Heart right ventricle (tissue), 16 donors: ENCODE measurements around the gene XNDC1N. TPM values are rescaled to one million over a fixed set of nuclear protein-coding genes. Genes with fewer than 3 reads are reported as not detected.

ENCODE experiments used
- ATAC-seq, 8 donors: fragments of 200-7000 bp; cut with Tn5 transposase; one replicate each; pipeline ENCODE4 v1.9.1; 2020; ENCODE audit warnings: mild to moderate bottlenecking in 8 of 8, moderate library complexity in 8 of 8, moderate number of reproducible peaks in 1 of 8
- DNase-seq, 2 donors: peaks; one replicate each; pipeline ENCODE4 v3.0.0-alpha.2; 2020
- H3K27ac ChIP-seq, 10 donors: fragments of 200-600 bp; sonication (generic) in 2 of 10; one replicate each; pipeline versions ENCODE4 v1.5.0 to v1.8.0; 2020 to 2022; ENCODE audit warnings: mild to moderate bottlenecking in 3 of 10
- H3K27me3 ChIP-seq, 7 donors: fragments of 200-600 bp; one replicate each; pipeline ENCODE4 v1.8.0; 2021 to 2022; ENCODE audit warnings: mild to moderate bottlenecking in 2 of 7
- H3K36me3 ChIP-seq, 9 donors: fragments of 200-600 bp; sonication (generic) in 1 of 9; one replicate each; pipeline versions ENCODE4 v1.5.0 to v1.8.0; 2020 to 2022; ENCODE audit warnings: mild to moderate bottlenecking in 2 of 9
- H3K4me1 ChIP-seq, 9 donors: fragments of 200-600 bp; sonication (generic) in 1 of 9; one replicate each; pipeline versions ENCODE4 v1.5.0 to v1.8.0; 2020 to 2022; ENCODE audit warnings: mild to moderate bottlenecking in 4 of 9
- H3K4me3 ChIP-seq, 10 donors: fragments of 200-600 bp; sonication (generic) in 2 of 10; one replicate each; pipeline versions ENCODE4 v1.5.0 to v1.8.0; 2020 to 2022; ENCODE audit warnings: mild to moderate bottlenecking in 7 of 10, moderate library complexity in 2 of 10
- H3K9me3 ChIP-seq, 11 donors: fragments of 200-600 bp in 10 of 11; sonication (generic) in 2 of 11; one replicate each; pipeline versions ENCODE4 v1.5.0 to v1.8.0; 2013 to 2022; ENCODE audit warnings: mild to moderate bottlenecking in 2 of 11, control low read depth in 1 of 11, moderate library complexity in 1 of 11
- WGBS, 2 donors: extraction: QIAGEN DNeasy Blood & Tissue Kit; methylation state at CpG; one replicate each; pipeline ENCODE4 v1.1.7; 2013; ENCODE audit warnings: inconsistent platforms in 1 of 2; 5-methylcytosine and 5-hydroxymethylcytosine counted together
- intact Hi-C, 10 donors: fragments of 100-400 bp; cut with DNase I; formaldehyde crosslinking; loops; one replicate each; pipeline versions ENCODE4 v1.11.1 to v1.14.2; 2022
- polyA plus RNA-seq, 2 donors: library from polyadenylated mRNA; stranded (reverse); fragments of 200-250 nt; gene quantifications; one replicate each; pipeline ENCODE4 v1.2.3, GENCODE V29; 2013
- total RNA-seq, 10 donors: library from RNA; stranded (reverse); fragmentation: NEBNext Ultra II Directional in 3 of 10; extraction: Animal tissue kit (Norgen Biotek cat#: 25700) in 3 of 10; gene quantifications; one replicate each; pipeline versions ENCODE4 v1.2.1 to v1.2.4, GENCODE V29; 2021 to 2023
- TF ChIP-seq, protein P1 (sequence below), 9 donors: fragments of 200-600 bp; sonication (generic) in 2 of 9; IDR thresholded peaks; one replicate each; pipeline versions ENCODE4 v1.5.0 to v1.8.0; 2021 to 2022; ENCODE audit warnings: antibody characterized with exemption in 9 of 9, mild to moderate bottlenecking in 5 of 9, moderate library complexity in 1 of 9
- donor health status: Arrhythmogenic right ventricular cardiomyopathy.
- donor health status: ischemic (EF 13 %, LVEDD 7.1; RV severe dilation, severe dysfunction).
- donor health status: healthy with polysubstance abuse.
- donor health status: DM: no; HTN: yes; CAD: no.
- donor health status: DM: no; HTN: no; CAD: no.
- donor health status: ischemic (EF 25% LVEDD 6.9; RV normal size, moderate dysfunction).
- donor health status: ischemic (EF 25% LVEDD 5.7; RV mildly dilated, moderate dysfunction).
- donor health status: healthy.
- donor health status: DM: yes; HTN: yes; CAD: no.
- donor health status: Ischemic cardiomyopathy.
- donor health status: ischemic (EF 35%, LVEDD 5.7; RV mildly dilated, moderate dysfunction).
- donor health status: nonischemic (EF 11% LVEDD 7.7; RV severe dilation, severe dysfunction).
- donor health status: DM: yes; HTN: yes; CAD: no.
- donor health status: PGD.
- donor health status: ischemic (EF 29% LVEDD 5.4; RV normal size, mild dysfunction).
- donor health status: nonischemic (EF 23%, LVEDD 6.1; RV moderate dilation, normal function).

XNDC1N gene
- total and polyA plus RNA-seq, 12 donors = 1.00 to 4.7 (median 3.4) TPM

DNA sequence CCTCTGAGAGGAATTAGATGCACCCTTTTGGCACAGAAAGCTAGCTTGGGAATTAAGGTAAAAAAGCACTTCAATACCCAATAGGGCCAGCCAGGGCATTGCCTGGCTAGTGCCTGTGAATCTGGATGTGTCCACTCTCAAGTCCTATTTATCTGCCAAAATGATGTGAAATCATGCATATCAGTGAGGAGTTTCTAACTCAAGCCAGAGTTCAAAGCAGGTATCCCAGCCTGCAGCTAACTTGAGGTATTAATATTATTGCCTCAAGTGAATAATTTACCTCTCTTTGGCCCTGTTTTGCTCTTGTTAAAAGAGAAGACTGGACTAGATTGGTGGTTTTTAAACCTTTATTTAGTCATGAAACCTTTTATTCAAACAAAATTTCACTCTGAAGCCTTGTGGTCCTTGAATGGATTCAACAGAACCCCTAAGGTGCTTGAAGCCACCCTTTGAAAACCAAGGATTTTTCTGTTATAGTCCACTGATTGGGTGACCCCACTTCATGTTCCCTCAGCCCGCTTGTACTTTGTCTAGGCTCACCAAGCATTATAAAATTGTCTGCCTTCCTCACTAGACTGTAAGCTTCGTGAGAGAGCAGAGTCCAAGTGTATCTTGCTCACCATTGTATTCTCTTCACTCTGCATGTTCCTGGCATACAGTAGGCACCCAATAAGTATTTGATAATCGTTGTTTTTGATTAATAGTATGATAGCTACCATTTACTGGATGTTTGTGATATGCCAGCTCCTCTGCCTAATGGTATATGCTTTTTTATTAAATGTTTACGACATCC, 4.9 kb upstream of the XNDC1N start:
- H3K36me3 ChIP-seq = no peaks in the 10 kb centered on the region
- DNase-seq = no peak
- no peak for ATAC-seq
- peaks cover 0 to 64% (median 43%) of the 10 kb centered on the region in 9 donors for H3K4me1 ChIP-seq
- WGBS, 2 donors = 86 to 88% methylated on average over 4 of the region's 4 CpGs
- intact Hi-C loops = no loop called here
- H3K27me3 ChIP-seq = no peaks in the 10 kb centered on the region
- H3K4me3 ChIP-seq = no peak overlapping the region
- H3K27ac ChIP-seq = no peak overlapping the region
- H3K9me3 ChIP-seq = no peaks in the 10 kb centered on the region
- TF ChIP-seq, protein P1, sequence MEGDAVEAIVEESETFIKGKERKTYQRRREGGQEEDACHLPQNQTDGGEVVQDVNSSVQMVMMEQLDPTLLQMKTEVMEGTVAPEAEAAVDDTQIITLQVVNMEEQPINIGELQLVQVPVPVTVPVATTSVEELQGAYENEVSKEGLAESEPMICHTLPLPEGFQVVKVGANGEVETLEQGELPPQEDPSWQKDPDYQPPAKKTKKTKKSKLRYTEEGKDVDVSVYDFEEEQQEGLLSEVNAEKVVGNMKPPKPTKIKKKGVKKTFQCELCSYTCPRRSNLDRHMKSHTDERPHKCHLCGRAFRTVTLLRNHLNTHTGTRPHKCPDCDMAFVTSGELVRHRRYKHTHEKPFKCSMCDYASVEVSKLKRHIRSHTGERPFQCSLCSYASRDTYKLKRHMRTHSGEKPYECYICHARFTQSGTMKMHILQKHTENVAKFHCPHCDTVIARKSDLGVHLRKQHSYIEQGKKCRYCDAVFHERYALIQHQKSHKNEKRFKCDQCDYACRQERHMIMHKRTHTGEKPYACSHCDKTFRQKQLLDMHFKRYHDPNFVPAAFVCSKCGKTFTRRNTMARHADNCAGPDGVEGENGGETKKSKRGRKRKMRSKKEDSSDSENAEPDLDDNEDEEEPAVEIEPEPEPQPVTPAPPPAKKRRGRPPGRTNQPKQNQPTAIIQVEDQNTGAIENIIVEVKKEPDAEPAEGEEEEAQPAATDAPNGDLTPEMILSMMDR (IDR thresholded peaks at IDR 0.05) = no peak

- no peak overlapping the region for H3K4me3 ChIP-seq
- no peaks in the 10 kb centered on the region for H3K9me3 ChIP-seq
- peaks cover 3 to 57% (median 50%) of the 10 kb centered on the region in 9 donors for H3K4me1 ChIP-seq
- TF ChIP-seq, protein P1 (IDR thresholded peaks at IDR 0.05) = no peak
- H3K27me3 ChIP-seq = no peaks in the 10 kb centered on the region
- no peak overlapping the region for H3K27ac ChIP-seq
- 50 to 58% methylated on average over 2 of the region's 2 CpGs for WGBS, 2 donors
- H3K36me3 ChIP-seq = no peaks in the 10 kb centered on the region
- ATAC-seq (no peak), DNase-seq (no peak)
- intact Hi-C loops = no loop called here
Observed at GRCh38 chr11:71931245-71931602, 2.8 kb upstream of the XNDC1N start.

DNA sequence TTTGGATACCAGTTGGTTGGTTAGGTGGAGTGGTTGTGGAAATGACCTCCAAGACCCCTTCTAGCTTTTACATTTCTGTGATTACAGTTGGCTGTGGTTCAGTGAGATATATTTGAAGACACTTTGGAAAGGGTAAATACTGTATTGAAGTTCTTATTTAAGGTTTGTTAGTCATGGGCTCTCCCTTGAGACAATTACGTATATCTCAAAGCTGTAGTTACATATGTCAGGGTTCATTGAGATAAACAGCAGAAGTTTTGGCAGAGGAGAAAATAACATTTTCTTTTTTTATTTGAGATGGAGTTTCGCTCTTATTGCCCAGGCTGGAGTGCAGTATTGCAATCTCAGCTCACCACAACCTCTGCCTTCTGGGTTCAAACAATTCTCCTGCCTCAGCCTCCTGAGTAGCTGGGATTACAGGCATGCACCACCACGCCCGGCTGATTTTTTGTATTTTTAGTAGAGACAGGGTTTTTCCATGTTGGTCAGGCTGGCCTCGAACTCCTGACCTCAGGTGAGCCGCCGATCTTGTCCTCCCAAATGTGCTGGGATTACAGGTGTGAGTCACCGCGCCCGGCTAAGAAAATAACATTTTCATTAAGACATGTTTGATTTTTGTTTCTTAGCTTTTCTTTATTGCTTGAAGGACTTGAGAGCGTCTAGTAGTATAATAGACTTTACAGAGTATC, 2.3 kb upstream of the XNDC1N start:
- no peak overlapping the region for H3K4me3 ChIP-seq
- peaks cover 0 to 2% (median 0%) of the 10 kb centered on the region in 9 donors for H3K36me3 ChIP-seq
- ATAC-seq (no peak), DNase-seq (no peak)
- TF ChIP-seq, protein P1 (IDR thresholded peaks at IDR 0.05) = no peak
- intact Hi-C loops = no loop called here
- 70 to 71% methylated on average over 11 of the region's 11 CpGs for WGBS, 2 donors
- H3K27me3 ChIP-seq = no peaks in the 10 kb centered on the region
- no peaks in the 10 kb centered on the region for H3K9me3 ChIP-seq
- H3K4me1 ChIP-seq = peaks cover 3 to 57% (median 50%) of the 10 kb centered on the region in 9 donors
- H3K27ac ChIP-seq = no peak overlapping the region

GRCh38 chr11:71929491-71929890, 1.1 kb upstream of the XNDC1N start:
- peaks cover 3 to 52% (median 47%) of the 10 kb centered on the region in 9 donors for H3K4me1 ChIP-seq
- intact Hi-C loops = no loop called here
- H3K27ac ChIP-seq = peak overlapping the region in 8 of 10 donors; percentile 80 to 97 (median 92)
- TF ChIP-seq, protein P1 (IDR thresholded peaks at IDR 0.05) = no peak
- ATAC-seq = peak in 2 of 8 donors; percentile 1 to 4
- no peaks in the 10 kb centered on the region for H3K27me3 ChIP-seq
- no peak for DNase-seq
- 5 to 9% methylated on average over 6 of the region's 6 CpGs for WGBS, 2 donors
- peak overlapping the region; percentile 61 to 97 (median 77) for H3K4me3 ChIP-seq
- H3K36me3 ChIP-seq = peaks cover 0 to 13% (median 0%) of the 10 kb centered on the region in 9 donors
- H3K9me3 ChIP-seq = no peaks in the 10 kb centered on the region
